ENCODE data around the gene TRIM33. TPM values are rescaled to one million over a fixed set of nuclear protein-coding genes. Genes with fewer than 3 reads are reported as not detected.

TRIM33 gene
- polyA plus RNA-seq, 1 donor (not counting 4 experiments of a cell fraction or from before 2014, with no cell fraction given) = 26.4 TPM

GRCh38 chr1:114545315-114545714 is 34.3 kb upstream of the TRIM33 start:
- no peak overlapping the region for H2AFZ ChIP-seq (ENCODE audit: control insufficient read depth, low read length)
- dilution Hi-C loops (cut with MboI; ENCODE audit: extremely low pct_ligation_motif_present, low sequenced_read_pairs) = no loop called here
- FAIRE-seq (no peak), DNase-seq (ENCODE audit: low read depth, low spot score) (no peak)
- no peak overlapping the region for H3K4me3 ChIP-seq (ENCODE audit: control insufficient read depth in 2 of 3, extremely low read depth in 1 of 3, insufficient read depth in 2 of 3, low read depth in 1 of 3, low read length in 3 of 3)
- H3K9me1 ChIP-seq (ENCODE audit: control insufficient read depth, extremely low read depth, insufficient read depth, low read length) = no peaks in the 10 kb centered on the region
- H3K27ac ChIP-seq (ENCODE audit: control insufficient read depth, insufficient read depth, low read length) = no peak overlapping the region
- H3K4me1 ChIP-seq (ENCODE audit: control insufficient read depth, extremely low read depth, insufficient read depth, low read length) = no peaks in the 10 kb centered on the region
- H3K36me3 ChIP-seq (ENCODE audit: control insufficient read depth in 2 of 2, extremely low read depth in 1 of 2, insufficient read depth in 2 of 2, low read length in 2 of 2) = no peaks in the 10 kb centered on the region
- no peak overlapping the region for H3K4me2 ChIP-seq (ENCODE audit: control insufficient read depth, extremely low read depth, insufficient read depth, low read depth, low read length)
- TF ChIP-seq EZH2 (IDR thresholded peaks at IDR 0.05; ENCODE audit: low read length) = no peak
- TF ChIP-seq, protein P1, sequence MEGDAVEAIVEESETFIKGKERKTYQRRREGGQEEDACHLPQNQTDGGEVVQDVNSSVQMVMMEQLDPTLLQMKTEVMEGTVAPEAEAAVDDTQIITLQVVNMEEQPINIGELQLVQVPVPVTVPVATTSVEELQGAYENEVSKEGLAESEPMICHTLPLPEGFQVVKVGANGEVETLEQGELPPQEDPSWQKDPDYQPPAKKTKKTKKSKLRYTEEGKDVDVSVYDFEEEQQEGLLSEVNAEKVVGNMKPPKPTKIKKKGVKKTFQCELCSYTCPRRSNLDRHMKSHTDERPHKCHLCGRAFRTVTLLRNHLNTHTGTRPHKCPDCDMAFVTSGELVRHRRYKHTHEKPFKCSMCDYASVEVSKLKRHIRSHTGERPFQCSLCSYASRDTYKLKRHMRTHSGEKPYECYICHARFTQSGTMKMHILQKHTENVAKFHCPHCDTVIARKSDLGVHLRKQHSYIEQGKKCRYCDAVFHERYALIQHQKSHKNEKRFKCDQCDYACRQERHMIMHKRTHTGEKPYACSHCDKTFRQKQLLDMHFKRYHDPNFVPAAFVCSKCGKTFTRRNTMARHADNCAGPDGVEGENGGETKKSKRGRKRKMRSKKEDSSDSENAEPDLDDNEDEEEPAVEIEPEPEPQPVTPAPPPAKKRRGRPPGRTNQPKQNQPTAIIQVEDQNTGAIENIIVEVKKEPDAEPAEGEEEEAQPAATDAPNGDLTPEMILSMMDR (optimal IDR thresholded peaks at IDR 0.05 in 1 of 3, IDR thresholded peaks at IDR 0.05 in 1 of 3, conservative IDR thresholded peaks at IDR 0.05 in 1 of 3; ENCODE audit: extremely low read depth in 1 of 3, insufficient read depth in 2 of 3, low read length in 3 of 3) = no peak
- H3K9ac ChIP-seq (ENCODE audit: control insufficient read depth, extremely low read depth, insufficient read depth, low read length) = no peak overlapping the region
- H3K79me2 ChIP-seq (ENCODE audit: control insufficient read depth, insufficient read depth, low read length) = no peaks in the 10 kb centered on the region
- no peaks in the 10 kb centered on the region for H3K27me3 ChIP-seq (ENCODE audit: control insufficient read depth, extremely low read depth, insufficient read depth, low read length)
- no peaks in the 10 kb centered on the region for H3K9me3 ChIP-seq (ENCODE audit: control insufficient read depth, low read depth, low read length)
- no peaks in the 10 kb centered on the region for H4K20me1 ChIP-seq (ENCODE audit: control insufficient read depth, extremely low read depth, insufficient read depth, low read length)

DNA sequence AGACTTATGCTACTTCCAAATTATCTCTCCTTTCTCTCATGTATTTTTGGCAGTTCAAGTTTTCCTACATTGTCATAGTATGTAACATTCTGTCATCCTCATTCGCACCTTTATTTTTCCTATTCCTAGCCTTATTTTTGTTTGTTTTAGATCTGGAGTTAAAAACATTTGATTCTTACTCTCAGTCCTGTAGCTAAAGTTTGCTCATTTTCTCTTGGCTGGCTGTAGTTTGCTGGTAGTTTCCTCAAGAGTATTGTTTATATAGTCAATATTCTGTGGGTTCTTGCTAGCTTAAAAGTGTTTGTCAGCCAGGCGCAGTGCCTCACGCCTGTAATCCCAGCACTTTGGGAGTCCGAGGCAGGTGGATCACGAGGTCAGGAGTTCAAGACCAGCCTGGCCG is 29.8 kb upstream of the TRIM33 start:
- H4K20me1 ChIP-seq (ENCODE audit: control insufficient read depth, extremely low read depth, insufficient read depth, low read length) = no peaks in the 10 kb centered on the region
- no peaks in the 10 kb centered on the region for H3K4me1 ChIP-seq (ENCODE audit: control insufficient read depth, extremely low read depth, insufficient read depth, low read length)
- FAIRE-seq (no peak), DNase-seq (ENCODE audit: low read depth, low spot score) (no peak)
- H3K79me2 ChIP-seq (ENCODE audit: control insufficient read depth, insufficient read depth, low read length) = no peaks in the 10 kb centered on the region
- H3K27ac ChIP-seq (ENCODE audit: control insufficient read depth, insufficient read depth, low read length) = no peak overlapping the region
- H3K9ac ChIP-seq (ENCODE audit: control insufficient read depth, extremely low read depth, insufficient read depth, low read length) = no peak overlapping the region
- H3K9me1 ChIP-seq (ENCODE audit: control insufficient read depth, extremely low read depth, insufficient read depth, low read length) = no peaks in the 10 kb centered on the region
- H3K4me2 ChIP-seq (ENCODE audit: control insufficient read depth, extremely low read depth, insufficient read depth, low read depth, low read length) = no peak overlapping the region
- no peaks in the 10 kb centered on the region for H3K27me3 ChIP-seq (ENCODE audit: control insufficient read depth, extremely low read depth, insufficient read depth, low read length)
- H3K36me3 ChIP-seq (ENCODE audit: control insufficient read depth in 2 of 2, extremely low read depth in 1 of 2, insufficient read depth in 2 of 2, low read length in 2 of 2) = no peaks in the 10 kb centered on the region
- dilution Hi-C loops (cut with MboI; ENCODE audit: extremely low pct_ligation_motif_present, low sequenced_read_pairs) = no loop called here
- no peak overlapping the region for H2AFZ ChIP-seq (ENCODE audit: control insufficient read depth, low read length)
- TF ChIP-seq, protein P1 (optimal IDR thresholded peaks at IDR 0.05 in 1 of 3, IDR thresholded peaks at IDR 0.05 in 1 of 3, conservative IDR thresholded peaks at IDR 0.05 in 1 of 3; ENCODE audit: extremely low read depth in 1 of 3, insufficient read depth in 2 of 3, low read length in 3 of 3) = no peak
- no peak for TF ChIP-seq EZH2 (IDR thresholded peaks at IDR 0.05; ENCODE audit: low read length)
- no peaks in the 10 kb centered on the region for H3K9me3 ChIP-seq (ENCODE audit: control insufficient read depth, low read depth, low read length)
- no peak overlapping the region for H3K4me3 ChIP-seq (ENCODE audit: control insufficient read depth in 2 of 3, extremely low read depth in 1 of 3, insufficient read depth in 2 of 3, low read depth in 1 of 3, low read length in 3 of 3)
